ENCODE results near the gene EIF4A2. TPM values are rescaled to one million over a fixed set of nuclear protein-coding genes. Genes with fewer than 3 reads are reported as not detected.

Gene EIF4A2
- total and polyA plus RNA-seq, 9 of the 15 experiments (the other 6 are each of a cell fraction or from before 2014, with no cell fraction given), result 307 to 754 (median 435) TPM

DNA sequence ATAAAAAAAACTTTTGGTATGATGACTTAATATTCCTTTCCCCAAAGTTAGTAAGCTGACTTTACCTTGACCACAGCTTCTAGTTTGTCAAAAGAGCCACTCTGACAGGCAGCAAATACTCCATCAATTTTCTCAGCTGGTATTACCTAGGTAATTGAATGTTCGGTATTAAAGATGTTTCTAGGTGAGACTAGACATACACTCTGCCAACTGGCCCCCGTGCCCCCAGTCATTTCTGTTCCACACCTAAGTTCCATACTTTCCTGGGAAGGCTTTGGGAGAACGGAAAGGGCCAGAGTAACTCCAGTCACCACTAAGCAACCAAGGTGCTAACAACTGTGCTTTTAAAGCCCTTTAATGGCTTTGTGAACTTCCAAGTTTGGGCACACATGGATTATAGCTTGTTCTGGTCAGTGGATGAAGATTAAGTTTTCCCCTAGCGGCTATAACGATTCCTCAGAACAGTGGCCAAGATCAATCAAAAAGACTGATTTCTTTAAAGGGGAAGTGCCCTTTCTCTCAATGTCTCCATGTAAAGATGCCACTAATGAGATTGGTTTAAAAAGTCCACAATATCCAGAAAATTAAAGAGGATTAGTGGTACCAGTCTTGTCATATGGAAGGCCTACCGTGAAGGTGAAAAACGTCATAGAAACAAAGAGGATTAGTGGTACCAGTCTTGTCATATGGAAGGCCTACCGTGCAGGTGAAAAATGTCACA is 7.0 kb downstream of the EIF4A2 start (continued):
- TF ChIP-seq, protein P1, sequence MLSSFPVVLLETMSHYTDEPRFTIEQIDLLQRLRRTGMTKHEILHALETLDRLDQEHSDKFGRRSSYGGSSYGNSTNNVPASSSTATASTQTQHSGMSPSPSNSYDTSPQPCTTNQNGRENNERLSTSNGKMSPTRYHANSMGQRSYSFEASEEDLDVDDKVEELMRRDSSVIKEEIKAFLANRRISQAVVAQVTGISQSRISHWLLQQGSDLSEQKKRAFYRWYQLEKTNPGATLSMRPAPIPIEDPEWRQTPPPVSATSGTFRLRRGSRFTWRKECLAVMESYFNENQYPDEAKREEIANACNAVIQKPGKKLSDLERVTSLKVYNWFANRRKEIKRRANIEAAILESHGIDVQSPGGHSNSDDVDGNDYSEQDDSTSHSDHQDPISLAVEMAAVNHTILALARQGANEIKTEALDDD (IDR thresholded peaks at IDR 0.05), result peak; percentile 76; the same call in 1 of the 2 replicates
- TF ChIP-seq HNRNPL (IDR thresholded peaks at IDR 0.05; ENCODE audit: low read depth, low read length) (no peak), SAFB2 (IDR thresholded peaks at IDR 0.05; ENCODE audit: borderline replicate concordance, low read depth, low read length, severe bottlenecking) (no peak), CBFA2T2 (conservative IDR thresholded peaks at IDR 0.05) (no peak), SMARCE1 (IDR thresholded peaks at IDR 0.05) (no peak), NR2C1 (IDR thresholded peaks at IDR 0.05) (no peak), NR2C1 (tag; IDR thresholded peaks at IDR 0.05) (no peak), ARHGAP35 (IDR thresholded peaks at IDR 0.05; ENCODE audit: partially characterized antibody) (peak; percentile 27), ELF4 (CRISPR knock-in tag; IDR thresholded peaks at IDR 0.05) (peak; percentile 27; the same call in 1 of the 2 replicates), ERF (CRISPR knock-in tag; IDR thresholded peaks at IDR 0.05) (0 out of 2 replicates have a peak, but pooled peaks have one; percentile 86), BDP1 (IDR thresholded peaks at IDR 0.05; ENCODE audit: insufficient read depth, insufficient read length) (no peak), GATA2 (CRISPR knock-in tag; IDR thresholded peaks at IDR 0.05) (no peak), NFXL1 (CRISPR knock-in tag; IDR thresholded peaks at IDR 0.05) (no peak), CAMTA2 (CRISPR knock-in tag; conservative IDR thresholded peaks at IDR 0.05) (0 out of 2 replicates have a peak, but pooled peaks have one; percentile 73)
- TF ChIP-seq, protein P2, sequence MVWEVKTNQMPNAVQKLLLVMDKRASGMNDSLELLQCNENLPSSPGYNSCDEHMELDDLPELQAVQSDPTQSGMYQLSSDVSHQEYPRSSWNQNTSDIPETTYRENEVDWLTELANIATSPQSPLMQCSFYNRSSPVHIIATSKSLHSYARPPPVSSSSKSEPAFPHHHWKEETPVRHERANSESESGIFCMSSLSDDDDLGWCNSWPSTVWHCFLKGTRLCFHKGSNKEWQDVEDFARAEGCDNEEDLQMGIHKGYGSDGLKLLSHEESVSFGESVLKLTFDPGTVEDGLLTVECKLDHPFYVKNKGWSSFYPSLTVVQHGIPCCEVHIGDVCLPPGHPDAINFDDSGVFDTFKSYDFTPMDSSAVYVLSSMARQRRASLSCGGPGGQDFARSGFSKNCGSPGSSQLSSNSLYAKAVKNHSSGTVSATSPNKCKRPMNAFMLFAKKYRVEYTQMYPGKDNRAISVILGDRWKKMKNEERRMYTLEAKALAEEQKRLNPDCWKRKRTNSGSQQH (CRISPR knock-in tag; IDR thresholded peaks at IDR 0.05), result peak; percentile 91
- TF ChIP-seq, protein P3, sequence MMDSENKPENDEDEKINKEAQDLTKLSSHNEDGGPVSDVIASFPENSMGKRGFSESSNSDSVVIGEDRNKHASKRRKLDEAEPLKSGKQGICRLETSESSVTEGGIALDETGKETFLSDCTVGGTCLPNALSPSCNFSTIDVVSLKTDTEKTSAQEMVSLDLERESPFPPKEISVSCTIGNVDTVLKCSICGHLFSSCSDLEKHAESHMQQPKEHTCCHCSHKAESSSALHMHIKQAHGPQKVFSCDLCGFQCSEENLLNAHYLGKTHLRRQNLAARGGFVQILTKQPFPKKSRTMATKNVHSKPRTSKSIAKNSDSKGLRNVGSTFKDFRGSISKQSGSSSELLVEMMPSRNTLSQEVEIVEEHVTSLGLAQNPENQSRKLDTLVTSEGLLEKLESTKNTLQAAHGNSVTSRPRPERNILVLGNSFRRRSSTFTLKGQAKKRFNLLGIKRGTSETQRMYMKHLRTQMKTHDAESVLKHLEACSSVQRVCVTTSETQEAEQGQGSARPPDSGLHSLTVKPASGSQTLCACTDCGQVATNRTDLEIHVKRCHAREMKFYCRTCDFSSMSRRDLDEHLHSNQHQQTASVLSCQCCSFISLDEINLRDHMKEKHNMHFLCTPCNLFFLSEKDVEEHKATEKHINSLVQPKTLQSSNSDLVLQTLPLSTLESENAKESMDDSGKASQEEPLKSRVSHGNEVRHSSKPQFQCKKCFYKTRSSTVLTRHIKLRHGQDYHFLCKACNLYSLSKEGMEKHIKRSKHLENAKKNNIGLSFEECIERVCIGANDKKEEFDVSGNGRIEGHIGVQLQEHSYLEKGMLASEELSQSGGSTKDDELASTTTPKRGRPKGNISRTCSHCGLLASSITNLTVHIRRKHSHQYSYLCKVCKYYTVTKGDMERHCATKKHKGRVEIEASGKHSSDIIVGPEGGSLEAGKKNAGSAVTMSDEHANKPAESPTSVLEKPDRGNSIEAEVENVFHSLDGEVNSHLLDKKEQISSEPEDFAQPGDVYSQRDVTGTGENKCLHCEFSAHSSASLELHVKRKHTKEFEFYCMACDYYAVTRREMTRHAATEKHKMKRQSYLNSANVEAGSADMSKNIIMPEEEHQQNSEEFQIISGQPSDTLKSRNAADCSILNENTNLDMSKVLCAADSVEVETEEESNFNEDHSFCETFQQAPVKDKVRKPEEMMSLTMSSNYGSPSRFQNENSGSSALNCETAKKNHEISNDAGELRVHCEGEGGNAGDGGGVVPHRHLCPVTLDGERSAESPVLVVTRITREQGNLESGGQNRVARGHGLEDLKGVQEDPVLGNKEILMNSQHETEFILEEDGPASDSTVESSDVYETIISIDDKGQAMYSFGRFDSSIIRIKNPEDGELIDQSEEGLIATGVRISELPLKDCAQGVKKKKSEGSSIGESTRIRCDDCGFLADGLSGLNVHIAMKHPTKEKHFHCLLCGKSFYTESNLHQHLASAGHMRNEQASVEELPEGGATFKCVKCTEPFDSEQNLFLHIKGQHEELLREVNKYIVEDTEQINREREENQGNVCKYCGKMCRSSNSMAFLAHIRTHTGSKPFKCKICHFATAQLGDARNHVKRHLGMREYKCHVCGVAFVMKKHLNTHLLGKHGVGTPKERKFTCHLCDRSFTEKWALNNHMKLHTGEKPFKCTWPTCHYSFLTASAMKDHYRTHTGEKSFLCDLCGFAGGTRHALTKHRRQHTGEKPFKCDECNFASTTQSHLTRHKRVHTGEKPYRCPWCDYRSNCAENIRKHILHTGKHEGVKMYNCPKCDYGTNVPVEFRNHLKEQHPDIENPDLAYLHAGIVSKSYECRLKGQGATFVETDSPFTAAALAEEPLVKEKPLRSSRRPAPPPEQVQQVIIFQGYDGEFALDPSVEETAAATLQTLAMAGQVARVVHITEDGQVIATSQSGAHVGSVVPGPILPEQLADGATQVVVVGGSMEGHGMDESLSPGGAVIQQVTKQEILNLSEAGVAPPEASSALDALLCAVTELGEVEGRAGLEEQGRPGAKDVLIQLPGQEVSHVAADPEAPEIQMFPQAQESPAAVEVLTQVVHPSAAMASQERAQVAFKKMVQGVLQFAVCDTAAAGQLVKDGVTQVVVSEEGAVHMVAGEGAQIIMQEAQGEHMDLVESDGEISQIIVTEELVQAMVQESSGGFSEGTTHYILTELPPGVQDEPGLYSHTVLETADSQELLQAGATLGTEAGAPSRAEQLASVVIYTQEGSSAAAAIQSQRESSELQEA (IDR thresholded peaks at IDR 0.05; ENCODE audit: low read depth), result no peak
- TF ChIP-seq, protein P4, sequence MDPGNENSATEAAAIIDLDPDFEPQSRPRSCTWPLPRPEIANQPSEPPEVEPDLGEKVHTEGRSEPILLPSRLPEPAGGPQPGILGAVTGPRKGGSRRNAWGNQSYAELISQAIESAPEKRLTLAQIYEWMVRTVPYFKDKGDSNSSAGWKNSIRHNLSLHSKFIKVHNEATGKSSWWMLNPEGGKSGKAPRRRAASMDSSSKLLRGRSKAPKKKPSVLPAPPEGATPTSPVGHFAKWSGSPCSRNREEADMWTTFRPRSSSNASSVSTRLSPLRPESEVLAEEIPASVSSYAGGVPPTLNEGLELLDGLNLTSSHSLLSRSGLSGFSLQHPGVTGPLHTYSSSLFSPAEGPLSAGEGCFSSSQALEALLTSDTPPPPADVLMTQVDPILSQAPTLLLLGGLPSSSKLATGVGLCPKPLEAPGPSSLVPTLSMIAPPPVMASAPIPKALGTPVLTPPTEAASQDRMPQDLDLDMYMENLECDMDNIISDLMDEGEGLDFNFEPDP (CRISPR knock-in tag; IDR thresholded peaks at IDR 0.05), result no peak

Measured in K562 (cell line).